ENCODE data around the gene LTV1. TPM values are rescaled to one million over a fixed set of nuclear protein-coding genes. Genes with fewer than 3 reads are reported as not detected.

Gene LTV1
- total and polyA plus RNA-seq, 2 of the 8 experiments (the other 6 are each of a cell fraction or from before 2014, with no cell fraction given): 8.0 to 46.9 TPM

- no peak for TF ChIP-seq CHD1 (IDR thresholded peaks at IDR 0.05; ENCODE audit: low read depth, low read length)
- TF ChIP-seq JUN (IDR thresholded peaks at IDR 0.05; ENCODE audit: low read depth, low read length): no peak
- TF ChIP-seq HDAC6 (IDR thresholded peaks at IDR 0.05; ENCODE audit: low read depth, low read length): no peak
- TF ChIP-seq JUND (IDR thresholded peaks at IDR 0.05; ENCODE audit: low read length): no peak
- TF ChIP-seq KDM5A (IDR thresholded peaks at IDR 0.05; ENCODE audit: low read length): no peak
- no peak for TF ChIP-seq SIN3A (conservative IDR thresholded peaks at IDR 0.05 in 1 of 2, IDR thresholded peaks at IDR 0.05 in 1 of 2; ENCODE audit: low read depth in 1 of 2, low read length in 2 of 2)
- no peak for TF ChIP-seq GTF2F1 (IDR thresholded peaks at IDR 0.05; ENCODE audit: borderline replicate concordance, low read depth, low read length)
- TF ChIP-seq YY1 (IDR thresholded peaks at IDR 0.05; ENCODE audit: low read depth, low read length): no peak
Measured at GRCh38 chr6:143806282-143807102, 36.6 kb upstream of the LTV1 start (continued).

Measured in H1 (cell line).